ENCODE data around the gene MYO7A. TPM values are rescaled to one million over a fixed set of nuclear protein-coding genes. Genes with fewer than 3 reads are reported as not detected.

Gene MYO7A
- total and polyA plus RNA-seq, 2 of the 4 experiments (the other 2 are of a cell fraction), result 0.02 TPM; not detected in 1

GRCh38 chr11:77231800-77232199 is 103.8 kb downstream of the MYO7A start:
- H2AFZ ChIP-seq (replicated peaks; ENCODE audit: low read length, poor library complexity), result no peak overlapping the region
- H3K36me3 ChIP-seq (ENCODE audit: control insufficient read depth, insufficient read depth, low read length), result no peaks in the 10 kb centered on the region
- H3K79me1 ChIP-seq (ENCODE audit: low read depth in 1 of 2, low read length in 2 of 2), result no peaks in the 10 kb centered on the region
- DNase-seq (no peak), ATAC-seq (ENCODE audit: low read depth) (no peak)
- no peak overlapping the region for H3K4me2 ChIP-seq (ENCODE audit: low read depth, low read length)
- no peak overlapping the region for H2BK5ac ChIP-seq (ENCODE audit: low read depth, low read length, poor library complexity, severe bottlenecking)
- dilution Hi-C loops (cut with HindIII; ENCODE audit: low sequenced_read_pairs, unreplicated experiment) (no loop called here), in situ Hi-C loops (cut with MboI; ENCODE audit: low sequenced_read_pairs) (no loop called here), intact Hi-C loops (cut with micrococcal nuclease) (loop anchor here (10.0 kb wide), 1 partner anchor 183 kb away; no protein-coding TSS in a partner anchor)
- no peaks in the 10 kb centered on the region for H3K9me1 ChIP-seq (ENCODE audit: insufficient read depth, low read length)
- H4K5ac ChIP-seq (ENCODE audit: low read depth, low read length), result no peak overlapping the region
- no peak overlapping the region for H3K27ac ChIP-seq (ENCODE audit: insufficient read depth, low read length)
- H3K9ac ChIP-seq (ENCODE audit: low read depth, low read length), result no peak overlapping the region
- no peak overlapping the region for H3K14ac ChIP-seq (replicated peaks; ENCODE audit: low read depth, low read length)
- ChIA-PET CTCF (no interaction called here), POLR2A (ENCODE audit: unreplicated experiment) (no interaction called here)
- no TSS peak for BruUV-seq (replicated peaks)
- H2BK20ac ChIP-seq (ENCODE audit: low read depth, low read length), result no peak overlapping the region
- no peak overlapping the region for H3K56ac ChIP-seq (ENCODE audit: extremely low read depth, insufficient read depth, low read length)
- H2AK9ac ChIP-seq (replicated peaks; ENCODE audit: low read depth, low read length, poor library complexity), result no peak overlapping the region
- peaks cover 3% of the 10 kb centered on the region; the same call in 1 of the 2 replicates for H3K27me3 ChIP-seq (ENCODE audit: control insufficient read depth, insufficient read depth, low read length)
- H4K20me1 ChIP-seq (ENCODE audit: insufficient read depth, low read length), result no peaks in the 10 kb centered on the region
- no peak overlapping the region for H2AK5ac ChIP-seq (ENCODE audit: low read depth, low read length)
- H2BK15ac ChIP-seq (ENCODE audit: low read depth, low read length), result no peak overlapping the region
- no CpG with 5 or more reads among the region's 1 CpG for WGBS, 2 experiments (ENCODE audit: extremely low coverage in 2 of 2, insufficient read length in 1 of 2)
- H3K4me1 ChIP-seq (ENCODE audit: control insufficient read depth, insufficient read depth, low read length), result no peaks in the 10 kb centered on the region
- H3K9me3 ChIP-seq (ENCODE audit: control insufficient read depth, insufficient read depth, low read length), result no peaks in the 10 kb centered on the region
- H3K18ac ChIP-seq (ENCODE audit: low read depth, low read length), result no peak overlapping the region
- H3K4me3 ChIP-seq (ENCODE audit: insufficient read depth, low read depth, low read length), result no peak overlapping the region
- H4K8ac ChIP-seq (ENCODE audit: low read depth in 2 of 2, low read length in 2 of 2), result no peak overlapping the region
- no peak overlapping the region for H3K4ac ChIP-seq (ENCODE audit: low read depth, low read length)
- no peak overlapping the region for H2BK120ac ChIP-seq (ENCODE audit: low read depth, low read length)
- H3K23ac ChIP-seq (ENCODE audit: low read depth, low read length), result no peak overlapping the region
- TF ChIP-seq RCOR1 (IDR thresholded peaks at IDR 0.05; ENCODE audit: insufficient replicate concordance, low read length), result no peak
- no peak for TF ChIP-seq CEBPB (IDR thresholded peaks at IDR 0.05; ENCODE audit: low read depth, low read length)
- TF ChIP-seq SMC3 (IDR thresholded peaks at IDR 0.05; ENCODE audit: low read depth, low read length), result no peak
- no peak for TF ChIP-seq RFX5 (IDR thresholded peaks at IDR 0.05; ENCODE audit: low read depth, low read length)
- TF ChIP-seq MXI1 (IDR thresholded peaks at IDR 0.05; ENCODE audit: borderline replicate concordance, low read depth, low read length), result no peak
- TF ChIP-seq, protein P1, sequence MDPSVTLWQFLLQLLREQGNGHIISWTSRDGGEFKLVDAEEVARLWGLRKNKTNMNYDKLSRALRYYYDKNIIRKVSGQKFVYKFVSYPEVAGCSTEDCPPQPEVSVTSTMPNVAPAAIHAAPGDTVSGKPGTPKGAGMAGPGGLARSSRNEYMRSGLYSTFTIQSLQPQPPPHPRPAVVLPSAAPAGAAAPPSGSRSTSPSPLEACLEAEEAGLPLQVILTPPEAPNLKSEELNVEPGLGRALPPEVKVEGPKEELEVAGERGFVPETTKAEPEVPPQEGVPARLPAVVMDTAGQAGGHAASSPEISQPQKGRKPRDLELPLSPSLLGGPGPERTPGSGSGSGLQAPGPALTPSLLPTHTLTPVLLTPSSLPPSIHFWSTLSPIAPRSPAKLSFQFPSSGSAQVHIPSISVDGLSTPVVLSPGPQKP (IDR thresholded peaks at IDR 0.05; ENCODE audit: borderline replicate concordance, low read depth, low read length), result no peak
- no peak for TF ChIP-seq BHLHE40 (IDR thresholded peaks at IDR 0.05; ENCODE audit: low read depth, low read length)
- TF ChIP-seq FOS (IDR thresholded peaks at IDR 0.05; ENCODE audit: low read depth, low read length), result no peak
- no peak for TF ChIP-seq RAD21 (IDR thresholded peaks at IDR 0.05; ENCODE audit: low read length)
- no peak for TF ChIP-seq MAZ (IDR thresholded peaks at IDR 0.05; ENCODE audit: borderline replicate concordance, low read depth, low read length)
- no peak overlapping the region for H4K91ac ChIP-seq (ENCODE audit: insufficient read depth, low read depth, low read length)
